Activated CD8-positive, alpha-beta memory T cell treated with anti-CD3 and anti-CD28 coated beads, Interleukin-2, amount 50 U/mL, for 1 hour (primary cell): Measurements from ENCODE around the gene LTBR.
"Not testable (repeated sequence)": the region's sequence is repeated elsewhere in the genome, so short reads cannot be mapped to it uniquely, and the experiment has no call there.

Experiments
- DNase-seq: peaks from one replicate; pipeline ENCODE4 v3.0.0-alpha.2; 2020; ENCODE audit errors: extremely low read depth

The LTBR gene

GRCh38 chr12:6383572-6384498 lies at the start of gene LTBR:
Gene LTBR (plus strand): TSS chr12:6384162. CDS start chr12:6384359, 197 bp downstream.
- DNase-seq = no peak

- no peak for DNase-seq
Observed at GRCh38 chr12:6334359-6334758, 49.6 kb upstream of the LTBR start.

GRCh38 chr12:6334940-6335450 lies 49.0 kb upstream of the LTBR start:
- DNase-seq = no peak

- DNase-seq = peak; percentile 86
Observed at GRCh38 chr12:6335451-6336078, 48.4 kb upstream of the LTBR start.

GRCh38 chr12:6336079-6336888 lies 47.7 kb upstream of the LTBR start:
- no peak for DNase-seq

- peak; percentile 40 for DNase-seq
Observed at GRCh38 chr12:6336889-6337853, 46.8 kb upstream of the LTBR start.

- DNase-seq = no peak
Observed at GRCh38 chr12:6337958-6338433, 46.0 kb upstream of the LTBR start.

- not testable (repeated sequence) for DNase-seq
Observed at GRCh38 chr12:6338536-6338935, 45.4 kb upstream of the LTBR start.

GRCh38 chr12:6338955-6339354 lies 45.0 kb upstream of the LTBR start:
- no peak for DNase-seq

- no peak for DNase-seq
Observed at GRCh38 chr12:6340032-6340638, 43.8 kb upstream of the LTBR start.

- no peak for DNase-seq
Observed at GRCh38 chr12:6340745-6341416, 43.1 kb upstream of the LTBR start.

- no peak for DNase-seq
Observed at GRCh38 chr12:6341417-6342139, 42.4 kb upstream of the LTBR start, which contains the start of gene TNFRSF1A. Gene TNFRSF1A (minus strand): TSS chr12:6342076. CDS start chr12:6341814, 262 bp downstream.

GRCh38 chr12:6342140-6342889 lies 41.6 kb upstream of the LTBR start:
- DNase-seq = no peak

- no peak for DNase-seq
Observed at GRCh38 chr12:6343518-6343917, 40.4 kb upstream of the LTBR start.

- DNase-seq = not testable (repeated sequence)
Observed at GRCh38 chr12:6344101-6344660, 39.8 kb upstream of the LTBR start.

- no peak for DNase-seq
Observed at GRCh38 chr12:6345319-6346091, 38.5 kb upstream of the LTBR start.

- no peak for DNase-seq
Observed at GRCh38 chr12:6346235-6346832, 37.6 kb upstream of the LTBR start.
